Measurements from ENCODE around the gene ZNF672. TPM values are rescaled to one million over a fixed set of nuclear protein-coding genes. Genes with fewer than 3 reads are reported as not detected.

ZNF672 gene
- total and polyA plus RNA-seq, 3 donors from 2014 or later: 28.4 to 65.0 (median 57.3) TPM

- TF ChIP-seq POLR2A (IDR thresholded peaks at IDR 0.05): no peak
- TF ChIP-seq CTCF (IDR thresholded peaks at IDR 0.05): no peak
- no peaks in the 10 kb centered on the region for H3K9me3 ChIP-seq
- peaks cover 27% of the 10 kb centered on the region for H3K4me1 ChIP-seq
- peak overlapping the region; percentile 86 to 97 for H3K4me3 ChIP-seq
- peak overlapping the region; percentile 99 for H3K27ac ChIP-seq
- WGBS, 2 donors: 10% methylated on average over 8 to 10 of the region's 10 CpGs
- H3K36me3 ChIP-seq (ENCODE audit: low read depth, missing control alignments): no peaks in the 10 kb centered on the region
- no peaks in the 10 kb centered on the region for H3K27me3 ChIP-seq
- DNase-seq: no peak
- intact Hi-C loops (cut with DNase I; ENCODE audit: low total_unique reads): no loop called here
Observed at GRCh38 chr1:248839168-248839555, 1.1 kb downstream of the ZNF672 start.

GRCh38 chr1:248840946-248841345, 2.9 kb downstream of the ZNF672 start:
- DNase-seq: no peak
- H3K27ac ChIP-seq: no peak overlapping the region
- 86 to 92% methylated on average over 4 of the region's 4 CpGs for WGBS, 2 donors

GRCh38 chr1:248841702-248842395, 3.8 kb downstream of the ZNF672 start:
- peak; percentile 66 for DNase-seq
- Histone ChIP-seq H3K9me3 (no peaks in the 10 kb centered on the region), H3K27me3 (no peaks in the 10 kb centered on the region), H3K36me3 (ENCODE audit: low read depth, missing control alignments) (no peaks in the 10 kb centered on the region), H3K4me1 (peaks cover 27% of the 10 kb centered on the region), H3K4me3 (no peak overlapping the region), H3K27ac (no peak overlapping the region)
- TF ChIP-seq POLR2A (IDR thresholded peaks at IDR 0.05) (no peak), CTCF (IDR thresholded peaks at IDR 0.05) (peak; percentile 10 to 44 (median 35))
- 48 to 57% methylated on average over 12 of the region's 12 CpGs for WGBS, 2 donors
- intact Hi-C loops (cut with DNase I; ENCODE audit: low total_unique reads): no loop called here

More at GRCh38 chr1:248840946-248841345, 2.9 kb downstream of the ZNF672 start:
- TF ChIP-seq POLR2A (IDR thresholded peaks at IDR 0.05) (no peak), CTCF (IDR thresholded peaks at IDR 0.05) (no peak)
- H3K4me3 ChIP-seq: no peak overlapping the region
- no peaks in the 10 kb centered on the region for H3K9me3 ChIP-seq
- H3K4me1 ChIP-seq: peaks cover 27% of the 10 kb centered on the region
- intact Hi-C loops (cut with DNase I; ENCODE audit: low total_unique reads): no loop called here
- H3K27me3 ChIP-seq: no peaks in the 10 kb centered on the region
- no peaks in the 10 kb centered on the region for H3K36me3 ChIP-seq (ENCODE audit: low read depth, missing control alignments)

GRCh38 chr1:248842781-248843331, 4.8 kb downstream of the ZNF672 start:
- 75 to 86% methylated on average over 8 of the region's 8 CpGs for WGBS, 2 donors

More at GRCh38 chr1:248842781-248843331, 4.8 kb downstream of the ZNF672 start:
- H3K27ac ChIP-seq: no peak overlapping the region
- no peaks in the 10 kb centered on the region for H3K9me3 ChIP-seq
- DNase-seq: no peak
- no peaks in the 10 kb centered on the region for H3K27me3 ChIP-seq
- H3K36me3 ChIP-seq (ENCODE audit: low read depth, missing control alignments): no peaks in the 10 kb centered on the region
- TF ChIP-seq POLR2A (IDR thresholded peaks at IDR 0.05) (no peak), CTCF (IDR thresholded peaks at IDR 0.05) (no peak)
- intact Hi-C loops (cut with DNase I; ENCODE audit: low total_unique reads): no loop called here
- no peak overlapping the region for H3K4me3 ChIP-seq
- peaks cover 24% of the 10 kb centered on the region for H3K4me1 ChIP-seq

Measured in testis (tissue), 3 donors.